Measurements from ENCODE around the gene BICC1.

GRCh38 chr10:58516671-58517070 lies 4.0 kb downstream of the BICC1 start:
- TF ChIP-seq EZH2 (IDR thresholded peaks at IDR 0.05; ENCODE audit: borderline replicate concordance, low read depth, low read length, severe bottlenecking): no peak
- TF ChIP-seq CTCF (IDR thresholded peaks at IDR 0.05; ENCODE audit: extremely low read depth in 1 of 2, insufficient read depth in 1 of 2, low read depth in 1 of 2, low read length in 2 of 2): no peak
- TF ChIP-seq POLR2A (IDR thresholded peaks at IDR 0.05; ENCODE audit: low read depth, low read length): no peak
